Measurements from ENCODE around the gene IL21R.

IL21R gene

DNA sequence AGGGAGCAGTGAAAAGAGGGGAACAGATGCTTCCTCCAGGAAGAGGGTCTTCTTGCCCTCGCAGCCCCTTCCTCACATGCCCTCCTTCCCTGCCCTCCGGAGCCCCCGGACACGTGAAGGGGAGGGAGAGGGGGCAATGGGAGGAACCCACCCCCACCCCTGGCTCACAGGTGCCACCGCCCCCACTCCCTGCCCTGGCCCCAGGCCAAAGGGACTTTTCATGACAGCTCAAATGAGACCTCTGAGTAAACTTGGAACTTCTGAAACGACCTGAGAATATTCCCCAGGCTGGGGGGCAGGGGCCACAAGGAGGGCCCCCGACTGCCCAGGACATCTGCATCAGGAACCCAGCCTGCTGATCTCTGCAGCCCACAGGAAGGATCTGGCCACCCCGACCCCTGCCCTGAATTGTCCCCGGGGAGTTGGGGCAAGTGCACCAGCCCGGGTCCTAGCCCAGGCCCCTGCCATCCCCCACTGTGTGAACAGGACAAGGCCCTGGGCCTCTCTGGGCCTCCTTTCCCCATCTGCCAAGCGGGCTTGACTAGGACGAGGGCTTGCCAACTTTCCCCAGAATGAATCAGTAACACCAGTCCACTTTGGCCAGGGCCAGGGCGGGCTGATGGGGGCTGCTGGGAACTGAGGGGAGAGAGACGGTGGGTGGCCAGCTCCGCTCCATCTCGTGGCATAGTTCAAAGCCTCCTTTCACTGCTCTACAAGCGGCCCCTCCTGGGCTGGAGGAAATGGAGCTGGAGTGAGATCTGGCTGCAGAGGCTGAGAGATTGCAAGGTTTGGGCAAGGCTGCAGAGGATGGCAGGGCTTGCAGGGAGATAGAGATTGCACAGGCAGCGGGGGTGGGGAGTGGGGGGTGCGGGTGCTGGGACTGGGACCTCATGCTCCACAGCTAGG is 3.8 kb downstream of the IL21R start:
- TF ChIP-seq, protein P1, sequence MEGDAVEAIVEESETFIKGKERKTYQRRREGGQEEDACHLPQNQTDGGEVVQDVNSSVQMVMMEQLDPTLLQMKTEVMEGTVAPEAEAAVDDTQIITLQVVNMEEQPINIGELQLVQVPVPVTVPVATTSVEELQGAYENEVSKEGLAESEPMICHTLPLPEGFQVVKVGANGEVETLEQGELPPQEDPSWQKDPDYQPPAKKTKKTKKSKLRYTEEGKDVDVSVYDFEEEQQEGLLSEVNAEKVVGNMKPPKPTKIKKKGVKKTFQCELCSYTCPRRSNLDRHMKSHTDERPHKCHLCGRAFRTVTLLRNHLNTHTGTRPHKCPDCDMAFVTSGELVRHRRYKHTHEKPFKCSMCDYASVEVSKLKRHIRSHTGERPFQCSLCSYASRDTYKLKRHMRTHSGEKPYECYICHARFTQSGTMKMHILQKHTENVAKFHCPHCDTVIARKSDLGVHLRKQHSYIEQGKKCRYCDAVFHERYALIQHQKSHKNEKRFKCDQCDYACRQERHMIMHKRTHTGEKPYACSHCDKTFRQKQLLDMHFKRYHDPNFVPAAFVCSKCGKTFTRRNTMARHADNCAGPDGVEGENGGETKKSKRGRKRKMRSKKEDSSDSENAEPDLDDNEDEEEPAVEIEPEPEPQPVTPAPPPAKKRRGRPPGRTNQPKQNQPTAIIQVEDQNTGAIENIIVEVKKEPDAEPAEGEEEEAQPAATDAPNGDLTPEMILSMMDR (IDR thresholded peaks at IDR 0.05): no peak

DNA sequence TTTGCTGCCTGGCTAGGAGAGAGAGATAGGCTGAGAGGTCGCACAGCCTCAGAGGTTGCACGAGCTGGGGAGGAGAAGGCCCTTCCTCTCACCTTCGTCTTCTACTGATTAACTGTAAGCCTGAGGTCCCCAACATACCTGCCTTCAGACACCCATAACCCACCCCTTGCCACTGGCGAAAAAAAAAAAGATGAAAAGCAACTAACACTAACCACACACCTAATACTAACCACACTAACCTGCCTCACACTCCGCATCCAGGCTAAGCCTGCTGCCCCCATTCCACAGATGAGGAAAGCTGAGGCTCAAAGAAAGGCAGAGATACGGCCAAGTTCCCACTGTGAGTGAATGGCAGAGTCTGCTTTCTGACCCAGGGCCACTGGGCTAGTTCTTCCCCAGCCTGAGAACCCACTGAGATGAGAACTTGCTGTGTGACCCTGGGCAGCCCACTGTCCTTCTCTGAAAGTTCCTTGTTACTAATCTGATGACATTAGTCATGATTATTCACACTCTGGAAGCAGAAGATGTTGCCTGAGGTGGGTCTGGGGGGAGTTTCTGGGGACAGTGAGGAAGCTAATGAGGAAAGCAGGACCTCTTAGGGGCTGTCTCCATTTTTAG is 4.6 kb downstream of the IL21R start:
- TF ChIP-seq, protein P1 (IDR thresholded peaks at IDR 0.05): no peak

DNA sequence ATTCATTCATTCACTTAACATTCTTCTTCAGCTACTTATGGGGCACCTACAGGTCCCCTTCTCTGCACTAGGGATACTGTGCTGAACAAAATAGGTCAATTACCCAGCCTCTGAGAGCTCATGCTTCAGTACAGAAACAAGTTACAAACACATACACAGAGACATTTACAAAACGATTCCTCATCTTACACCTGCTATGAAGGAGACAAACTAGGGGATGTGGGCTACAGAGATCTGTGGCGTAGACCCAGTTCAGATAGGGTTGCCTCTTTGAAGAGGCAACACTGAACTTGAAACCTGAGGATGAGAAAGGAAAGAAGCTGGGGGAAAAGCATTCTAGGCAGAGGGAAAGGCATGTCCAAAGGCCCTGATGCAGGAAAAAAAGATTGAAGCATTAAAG is 5.2 kb downstream of the IL21R start:
- TF ChIP-seq, protein P1 (IDR thresholded peaks at IDR 0.05): no peak

DNA sequence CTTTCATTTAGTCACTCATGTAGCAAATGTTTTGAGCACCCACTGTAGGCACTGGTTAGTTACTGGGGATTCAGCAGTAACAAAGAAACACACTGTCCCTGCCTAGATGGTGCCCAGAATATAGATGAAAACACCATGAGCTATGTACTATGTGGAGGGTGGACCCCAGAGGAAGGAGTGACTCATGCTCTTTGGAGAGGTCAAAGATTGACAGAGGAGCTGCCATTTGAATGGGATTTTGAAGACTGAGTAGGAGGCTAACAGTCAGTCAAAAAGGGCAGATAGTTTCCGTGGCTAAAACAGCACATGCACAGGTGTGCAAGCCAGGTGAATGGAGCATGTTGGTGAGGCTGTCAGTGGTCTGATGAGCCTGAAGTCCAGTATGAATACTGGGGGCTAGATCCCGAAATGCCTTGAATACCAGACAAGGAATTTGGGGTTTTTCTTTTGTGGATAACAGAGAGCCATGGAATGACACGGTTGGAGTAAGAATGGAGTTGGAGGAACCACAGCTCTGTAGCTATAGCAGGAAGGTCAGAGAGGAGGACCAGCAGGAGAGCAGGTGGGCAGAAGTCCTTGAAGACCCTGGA is 6.1 kb downstream of the IL21R start:
- TF ChIP-seq, protein P1 (IDR thresholded peaks at IDR 0.05): no peak

DNA sequence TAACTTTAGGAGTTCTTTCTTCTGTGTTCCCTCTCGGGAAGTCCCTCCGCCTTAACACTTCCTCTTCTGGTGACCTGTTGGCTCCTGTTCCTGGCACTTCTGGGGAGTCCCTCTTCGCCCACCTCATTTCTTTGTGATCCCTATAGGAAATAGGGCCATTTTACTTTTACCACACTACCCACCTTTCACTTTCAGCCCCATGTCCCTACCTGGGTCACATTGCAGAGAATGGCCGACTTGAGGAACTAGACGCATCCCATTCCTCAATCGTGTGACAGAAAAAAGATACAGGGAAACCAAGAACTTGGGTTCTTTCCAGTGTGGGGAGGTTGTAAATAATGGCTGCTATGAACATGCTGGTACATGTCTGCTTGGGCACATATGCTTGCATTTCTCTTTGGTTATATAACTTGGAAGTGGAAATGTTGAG is 6.6 kb downstream of the IL21R start:
- TF ChIP-seq, protein P1 (IDR thresholded peaks at IDR 0.05): no peak

DNA sequence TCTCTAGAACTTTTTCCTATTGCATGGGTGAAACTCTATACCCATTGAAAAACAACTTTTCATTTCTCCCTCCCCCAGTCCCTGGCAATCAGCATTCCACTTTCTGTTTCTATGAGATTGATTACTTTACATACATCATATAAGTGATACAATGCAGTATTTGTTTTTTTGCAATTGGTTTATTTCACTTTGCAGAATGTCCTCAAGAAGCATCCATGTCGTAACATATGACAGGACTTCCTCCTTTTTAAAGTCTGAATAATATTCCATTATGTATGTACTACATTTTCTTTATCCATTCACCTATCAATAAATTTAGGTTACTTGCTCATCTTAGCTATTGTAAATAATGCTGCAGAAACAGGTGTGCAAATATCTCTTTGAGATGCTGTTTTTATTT is 8.8 kb downstream of the IL21R start:
- TF ChIP-seq, protein P1 (IDR thresholded peaks at IDR 0.05): no peak

DNA sequence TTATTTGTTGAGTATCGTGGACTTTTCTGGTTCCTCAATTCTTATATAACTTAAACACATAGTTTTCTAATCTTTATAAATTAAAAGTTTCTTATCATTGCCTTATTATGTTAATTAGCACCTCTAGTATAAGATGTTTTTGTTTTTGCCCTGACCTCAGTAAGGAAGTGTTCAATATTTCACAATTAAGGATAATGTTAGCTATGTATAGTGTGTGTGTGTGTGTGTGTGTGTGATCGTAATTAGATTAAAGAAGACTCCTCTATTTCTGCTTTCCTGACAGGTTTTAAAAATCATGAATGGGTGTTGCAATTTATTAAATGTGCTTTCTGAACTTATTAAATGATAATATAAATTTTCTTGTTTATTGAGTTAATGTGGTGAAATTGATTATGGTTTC is 12.0 kb downstream of the IL21R start:
- TF ChIP-seq, protein P1 (IDR thresholded peaks at IDR 0.05): no peak
